Stimulated activated CD8-positive, alpha-beta memory T cell treated with anti-CD3 and anti-CD28 coated beads, Interleukin-7, amount 100 ng/mL, for 24 hours (primary cell): ENCODE results near the gene PLPPR5.
"Not testable (repeated sequence)": the region's sequence is repeated elsewhere in the genome, so short reads cannot be mapped to it uniquely, and the experiment has no call there.

ENCODE experiments used
- DNase-seq: peaks from one replicate; pipeline ENCODE4 v3.0.0-alpha.2; 2020; ENCODE audit warnings: low read depth

PLPPR5 gene

GRCh38 chr1:98919211-98919610 is 85.5 kb downstream of the PLPPR5 start:
- no peak for DNase-seq

- no peak for DNase-seq
These were observed 90.1 kb downstream of the PLPPR5 start for GRCh38 chr1:98914547-98914946.

DNA sequence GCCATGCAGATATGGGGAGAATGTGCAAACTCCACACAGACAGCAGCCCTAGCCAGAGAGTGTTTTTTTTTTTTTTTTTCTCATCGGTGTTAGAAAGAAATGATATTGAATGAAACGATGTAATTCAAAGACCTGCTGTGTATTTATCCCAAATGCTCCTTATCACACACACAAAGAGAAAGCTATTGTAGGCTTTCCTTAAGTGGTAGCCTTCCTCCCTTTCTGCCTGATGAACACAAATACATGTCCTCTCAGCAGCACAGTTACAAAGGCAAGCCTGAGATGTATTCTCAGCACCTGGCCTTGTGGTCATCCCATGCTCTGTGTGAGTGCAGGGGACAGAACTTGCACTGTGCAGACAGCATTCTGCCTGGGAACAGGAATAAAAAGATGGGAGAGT is 93.8 kb downstream of the PLPPR5 start:
- DNase-seq, result no peak

GRCh38 chr1:98908980-98909379 is 95.7 kb downstream of the PLPPR5 start:
- no peak for DNase-seq

DNA sequence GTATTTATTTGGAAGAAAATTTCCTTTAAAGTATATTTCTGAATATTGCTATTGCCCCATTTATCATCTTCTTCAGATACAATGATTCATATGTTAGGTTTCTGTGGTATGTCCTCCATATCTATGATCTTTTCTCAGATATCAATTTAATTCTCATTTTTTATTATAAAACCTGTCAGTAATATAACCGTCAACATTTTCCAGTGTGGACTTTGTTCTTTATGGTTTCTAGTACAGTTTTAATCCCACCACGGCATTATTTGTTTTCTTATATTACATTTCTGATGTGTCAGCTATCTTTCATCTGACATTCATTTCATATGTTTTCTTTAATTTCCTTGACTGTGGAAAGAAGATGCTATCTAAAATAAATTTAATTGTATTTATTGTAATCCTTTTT is 97.9 kb downstream of the PLPPR5 start:
- no peak for DNase-seq

- DNase-seq, result no peak
These were observed 98.3 kb downstream of the PLPPR5 start for GRCh38 chr1:98906361-98906760.

DNA sequence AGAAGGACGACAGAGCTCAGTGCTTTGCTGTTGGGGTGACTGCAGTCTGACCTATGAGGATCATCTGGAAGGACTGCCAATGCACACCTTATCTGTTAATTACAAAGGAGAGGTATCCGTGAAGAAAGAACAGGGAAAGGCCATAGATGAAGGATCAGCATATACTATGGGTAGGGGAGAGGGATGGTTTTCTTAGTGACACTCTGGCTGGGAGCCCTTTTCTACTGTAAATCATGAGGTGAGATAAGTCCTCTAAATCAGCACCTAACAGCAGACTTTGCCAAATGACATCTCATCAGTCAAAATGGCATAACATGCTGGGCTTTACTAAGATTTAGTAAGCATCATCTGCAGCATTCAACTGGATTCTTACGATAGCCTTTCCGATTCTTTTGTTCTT is 100.0 kb downstream of the PLPPR5 start:
- DNase-seq, result no peak

DNA sequence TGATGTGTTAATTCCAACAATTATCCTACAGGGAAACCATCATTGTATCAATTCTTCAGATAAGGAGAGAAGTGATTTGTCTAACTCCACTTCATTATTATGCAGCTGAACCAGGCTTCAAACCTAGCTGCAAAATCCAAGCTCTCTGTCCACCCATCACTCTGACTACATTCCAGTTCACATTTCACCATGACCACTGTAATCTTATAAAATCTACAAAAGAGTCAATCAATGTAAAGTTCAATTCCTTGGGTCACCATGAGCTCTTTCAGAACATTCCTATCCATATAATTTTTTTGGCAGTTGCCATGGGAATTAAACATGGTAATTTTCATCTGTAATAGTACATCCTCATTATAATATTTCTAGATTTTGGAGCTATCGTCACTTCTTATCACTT is 100.9 kb downstream of the PLPPR5 start:
- no peak for DNase-seq

DNA sequence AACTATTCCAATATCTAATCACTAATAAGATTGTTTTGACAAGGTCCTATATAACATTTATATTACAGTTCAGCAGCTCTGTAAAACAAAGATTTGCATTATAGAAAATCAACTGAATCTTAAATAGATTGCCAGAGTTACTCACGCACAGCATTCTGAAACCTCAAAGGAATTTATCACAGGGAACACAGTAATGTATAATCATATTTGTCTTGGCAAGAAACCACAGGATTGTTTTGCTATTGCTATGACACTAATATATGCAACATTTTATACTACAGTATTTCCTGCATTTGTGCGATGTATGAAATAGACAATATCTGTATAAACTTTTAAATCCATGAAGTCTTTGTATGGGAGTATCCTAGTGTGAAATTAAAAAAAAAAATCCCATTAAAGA is 101.4 kb downstream of the PLPPR5 start:
- no peak for DNase-seq

DNA sequence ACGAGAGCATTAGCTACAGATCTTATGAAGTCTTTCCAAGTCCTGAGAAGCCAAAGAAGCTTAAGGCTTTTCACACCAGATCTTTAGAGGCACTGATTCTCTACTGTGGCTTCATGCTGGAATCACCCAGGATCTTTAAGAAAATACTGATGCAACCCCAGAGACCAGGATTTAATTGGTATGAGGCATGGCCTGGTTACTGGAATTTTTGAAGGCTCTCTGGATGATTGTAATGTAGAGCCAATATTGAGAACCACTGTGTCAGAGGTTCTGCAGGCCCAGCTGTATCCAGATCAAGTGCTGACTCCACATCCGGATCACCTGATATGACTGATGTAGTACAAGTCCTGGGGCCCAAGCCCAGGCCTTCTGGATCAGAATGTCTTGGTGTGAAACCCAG is 105.7 kb downstream of the PLPPR5 start:
- DNase-seq, result no peak

DNA sequence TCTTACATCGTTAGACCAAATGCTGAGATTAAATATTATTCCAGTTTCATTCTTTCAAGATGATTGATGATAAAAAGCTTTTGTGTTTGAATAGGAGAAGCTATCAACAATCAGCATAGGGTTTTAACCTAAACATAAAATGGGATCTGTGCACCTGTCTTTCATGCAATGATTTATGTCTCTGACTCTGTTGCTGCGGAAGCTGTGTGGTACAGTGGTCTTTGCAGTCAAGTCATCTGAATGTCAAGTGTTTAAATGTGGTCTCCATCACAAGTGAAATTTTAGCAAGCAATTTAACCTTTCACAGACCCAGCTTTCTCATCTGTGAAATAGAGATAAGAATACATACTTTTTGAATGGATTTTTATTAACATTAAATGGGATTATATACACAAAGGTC is 107.2 kb downstream of the PLPPR5 start:
- no peak for DNase-seq

GRCh38 chr1:98896711-98897445 is 107.8 kb downstream of the PLPPR5 start:
- DNase-seq, result no peak

GRCh38 chr1:98893371-98893770 is 111.3 kb downstream of the PLPPR5 start:
- DNase-seq, result no peak

DNA sequence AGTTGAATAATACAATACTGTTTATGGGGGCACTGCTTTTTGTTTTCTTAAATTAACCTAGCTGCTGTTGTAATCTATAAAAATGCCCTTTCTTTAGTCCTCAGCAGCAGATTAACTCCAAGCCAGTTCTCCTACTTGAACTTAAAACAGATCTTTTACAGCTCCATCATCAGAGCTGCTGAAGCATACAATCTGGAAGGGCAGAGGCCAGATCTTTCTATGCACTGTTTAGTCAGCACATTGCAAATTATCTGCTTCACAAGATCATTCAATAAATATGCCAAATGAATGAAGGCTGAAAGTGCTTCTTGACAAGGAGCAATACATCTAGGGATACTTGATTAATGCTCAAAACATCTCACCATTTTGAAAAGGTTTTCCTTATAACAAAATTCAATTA is 115.8 kb downstream of the PLPPR5 start:
- DNase-seq, result no peak

- DNase-seq, result no peak
These were observed 117.2 kb downstream of the PLPPR5 start for GRCh38 chr1:98887507-98887906.

- DNase-seq, result no peak
These were observed 119.8 kb downstream of the PLPPR5 start for GRCh38 chr1:98884864-98885263.

- no peak for DNase-seq
These were observed 122.8 kb downstream of the PLPPR5 start for GRCh38 chr1:98881901-98882300.

GRCh38 chr1:98881234-98881633 is 123.4 kb downstream of the PLPPR5 start:
- not testable (repeated sequence) for DNase-seq

DNA sequence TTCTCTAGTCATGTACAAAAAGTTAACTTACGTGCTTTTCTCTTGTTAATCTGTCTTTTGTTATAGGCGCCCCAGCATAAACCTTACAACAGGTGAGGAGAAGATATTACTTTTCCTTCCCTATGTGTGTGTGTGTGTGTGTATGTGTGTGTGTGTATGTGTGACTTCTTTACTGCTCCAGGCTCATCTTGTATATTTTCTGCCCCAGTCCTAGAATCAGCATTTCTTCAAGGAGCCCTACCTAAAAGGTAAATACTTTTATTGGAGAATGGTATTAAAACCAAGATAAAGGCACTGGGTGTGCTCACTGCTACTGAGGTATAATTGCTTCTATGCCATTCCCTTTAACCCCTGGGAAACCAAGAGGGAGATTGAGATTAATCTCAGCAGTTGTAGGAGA is 129.8 kb downstream of the PLPPR5 start:
- DNase-seq, result no peak

GRCh38 chr1:98870959-98871903 is 133.4 kb downstream of the PLPPR5 start:
- no peak for DNase-seq

DNA sequence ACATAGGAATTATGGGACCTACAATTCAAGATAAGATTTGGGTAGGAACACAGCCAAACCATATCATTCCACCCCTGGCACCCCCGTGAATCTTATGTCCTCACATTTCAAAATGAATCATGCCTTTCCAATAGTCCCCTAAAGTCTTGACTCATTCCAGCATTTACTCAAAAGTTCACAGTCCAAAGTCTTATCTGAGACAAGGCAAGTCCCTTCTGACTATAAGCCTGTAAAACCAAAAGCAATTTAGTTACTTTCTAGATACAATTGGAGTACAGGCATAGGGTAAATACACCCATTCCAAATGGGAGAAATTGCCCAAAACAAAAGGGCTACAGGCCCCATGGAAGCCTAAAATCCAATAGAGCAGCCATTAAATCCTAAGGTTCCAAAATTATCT is 138.9 kb downstream of the PLPPR5 start:
- no peak for DNase-seq

GRCh38 chr1:98860329-98860728 is 144.3 kb downstream of the PLPPR5 start:
- no peak for DNase-seq

GRCh38 chr1:98854137-98854536 is 150.5 kb downstream of the PLPPR5 start:
- no peak for DNase-seq
